Measurements from ENCODE around the gene FAM50B.

Gene FAM50B

GRCh38 chr6:3820563-3820962 is 28.6 kb upstream of the FAM50B start:
- no peak for DNase-seq (ENCODE audit: low read depth in 2 of 2)

GRCh38 chr6:3822747-3823445 is 26.3 kb upstream of the FAM50B start:
- no peak for DNase-seq (ENCODE audit: low read depth in 2 of 2)

GRCh38 chr6:3823671-3824070 is 25.5 kb upstream of the FAM50B start:
- no peak for DNase-seq (ENCODE audit: low read depth in 2 of 2)

GRCh38 chr6:3825331-3825831 is 23.8 kb upstream of the FAM50B start:
- no peak for DNase-seq (ENCODE audit: low read depth in 2 of 2)

DNA sequence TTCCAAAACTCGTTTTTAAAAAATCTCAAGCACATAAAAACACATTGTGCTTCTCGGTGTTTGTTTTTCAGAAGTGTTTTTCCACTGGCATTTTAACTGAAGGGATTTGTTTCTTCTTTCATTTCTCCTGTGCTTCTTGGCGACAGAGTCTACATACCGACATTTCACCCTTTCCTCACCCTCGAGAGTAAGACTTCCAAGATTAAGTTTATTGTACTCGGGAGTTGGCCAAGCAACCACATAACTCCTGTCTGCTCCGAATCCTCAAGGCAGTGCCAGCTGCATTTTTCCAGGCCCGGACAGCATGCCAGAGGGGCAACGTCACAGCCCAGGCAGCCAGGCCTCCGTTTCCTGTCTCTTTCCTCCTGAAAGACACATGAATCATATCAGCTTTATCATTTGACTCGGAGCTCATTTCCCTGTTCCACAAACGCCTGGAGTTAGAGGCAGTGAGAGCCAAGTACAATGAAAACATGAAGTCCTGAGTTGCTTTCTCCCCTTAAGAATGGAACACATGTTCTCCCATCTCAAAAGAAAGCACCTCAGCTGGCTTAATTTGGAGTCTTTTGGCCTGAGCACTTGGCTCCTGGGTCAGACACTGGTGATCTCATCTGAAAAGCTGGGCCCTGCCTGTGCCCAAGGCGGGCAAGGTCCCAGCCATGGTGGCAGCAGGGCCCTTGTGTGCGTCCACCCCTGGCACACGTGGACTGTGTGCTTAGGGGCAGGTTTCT is 23.2 kb upstream of the FAM50B start:
- DNase-seq (ENCODE audit: low read depth in 2 of 2) = peak; percentile 95 to 97

- DNase-seq (ENCODE audit: low read depth in 2 of 2) = no peak
Observed at GRCh38 chr6:3829285-3829684, 19.9 kb upstream of the FAM50B start.

DNA sequence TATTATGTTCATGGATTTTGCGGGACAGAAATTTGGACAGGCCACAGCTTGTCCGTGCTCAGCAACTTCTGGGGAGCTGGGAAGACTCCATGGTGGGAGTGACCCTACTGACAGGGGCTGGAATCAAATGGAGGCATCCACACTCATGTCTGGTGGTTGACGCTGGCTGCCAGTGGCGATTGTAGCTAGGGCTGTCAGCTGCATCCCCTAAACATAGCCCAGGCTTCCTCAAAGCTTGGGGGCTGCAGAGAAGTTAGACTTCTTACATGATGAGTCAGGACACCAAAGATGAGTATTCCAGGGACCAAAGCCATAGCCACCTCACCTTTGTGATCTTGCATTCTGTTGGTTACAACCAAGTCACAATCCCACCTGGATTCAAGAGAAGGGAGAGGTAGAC is 18.4 kb upstream of the FAM50B start:
- no peak for DNase-seq (ENCODE audit: low read depth in 2 of 2)

- DNase-seq (ENCODE audit: low read depth in 2 of 2) = no peak
Observed at GRCh38 chr6:3831761-3832530, 17.2 kb upstream of the FAM50B start.

DNA sequence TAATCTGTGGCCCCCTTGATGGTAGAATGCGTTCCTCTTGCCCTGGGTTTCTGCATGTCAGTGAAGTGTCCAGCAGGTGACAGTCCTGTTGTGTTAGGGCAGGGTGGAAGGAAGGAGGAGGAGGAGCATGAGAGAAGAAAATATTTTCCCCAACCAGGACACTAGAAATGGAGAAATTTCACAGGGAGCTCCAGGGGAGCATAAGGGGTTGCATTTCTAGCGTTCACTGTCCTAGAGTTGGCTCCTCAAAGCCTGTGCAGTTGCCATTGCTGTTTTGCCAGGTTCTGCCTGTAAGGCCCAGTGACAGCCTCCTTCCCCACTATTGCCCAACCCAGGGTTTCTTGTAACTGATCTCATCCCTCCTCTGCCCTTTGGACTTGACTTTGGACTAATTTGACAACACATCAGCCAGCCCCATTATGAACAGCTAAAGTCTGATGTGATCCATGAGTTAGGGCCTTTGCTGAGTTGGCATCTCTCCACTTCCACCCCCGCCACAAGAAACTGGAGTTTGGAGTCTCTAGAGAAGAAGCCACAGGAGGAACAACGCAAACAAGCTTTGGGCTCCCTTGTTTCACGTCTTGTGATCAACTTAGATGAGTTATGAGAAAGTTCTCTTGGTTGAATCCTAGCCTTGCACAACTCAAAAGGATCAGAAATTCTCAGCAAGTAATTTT is 14.0 kb upstream of the FAM50B start:
- DNase-seq (ENCODE audit: low read depth in 2 of 2) = no peak

DNA sequence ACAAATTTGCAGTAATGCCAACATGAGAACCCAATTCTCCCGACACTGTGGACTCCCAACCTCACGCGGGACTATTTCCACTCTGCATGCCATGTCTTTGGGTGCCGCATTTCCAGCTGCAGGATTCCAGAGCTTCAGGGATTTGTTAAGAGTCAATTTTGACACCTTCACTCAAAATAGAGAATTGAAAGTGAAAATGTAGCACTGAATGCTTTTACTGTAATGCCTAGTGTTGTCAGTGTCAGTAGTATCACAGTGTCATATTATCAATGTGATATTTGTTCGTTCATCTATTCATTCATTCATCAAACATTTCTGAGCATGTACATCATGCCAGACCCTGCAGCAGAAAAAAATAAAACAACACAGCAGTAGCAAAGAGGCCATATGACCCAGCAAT is 13.4 kb upstream of the FAM50B start:
- DNase-seq (ENCODE audit: low read depth in 2 of 2) = no peak

DNA sequence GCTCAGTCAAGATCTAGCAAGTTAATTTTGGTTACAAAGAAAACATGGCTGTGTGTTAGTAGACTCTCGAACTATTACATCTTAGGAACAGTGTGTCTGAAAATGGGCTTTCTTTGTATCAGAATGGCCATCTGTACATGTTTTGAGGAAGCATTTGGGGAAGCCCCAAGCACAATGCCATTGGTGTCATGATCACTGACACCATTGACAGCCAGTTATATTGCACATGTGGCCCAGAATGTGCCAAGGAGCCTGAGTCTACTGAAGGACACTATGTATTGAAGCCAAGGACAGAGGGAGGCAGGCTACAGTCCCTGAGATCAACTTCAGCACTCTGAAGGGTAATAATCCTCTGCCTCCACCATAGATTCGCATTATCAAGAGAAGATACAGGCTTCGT is 12.6 kb upstream of the FAM50B start:
- no peak for DNase-seq (ENCODE audit: low read depth in 2 of 2)

DNA sequence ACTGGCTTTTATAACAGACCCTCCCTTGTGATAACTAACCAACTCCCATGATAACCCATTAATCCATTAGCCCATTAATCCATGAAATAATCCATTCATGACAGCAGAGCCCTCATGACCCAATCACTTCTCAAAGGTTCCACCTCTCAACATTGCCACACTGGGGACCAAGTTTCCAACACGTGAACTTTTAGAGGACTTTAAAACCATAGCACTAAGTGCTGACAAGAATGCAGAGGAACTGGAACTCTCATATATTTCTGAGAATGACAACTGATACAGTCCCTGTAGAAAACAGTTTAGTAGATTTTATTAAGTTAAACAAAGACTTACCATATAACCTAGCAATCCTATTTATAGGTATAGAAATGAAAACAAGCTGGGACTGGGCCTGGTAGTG is 11.4 kb upstream of the FAM50B start:
- no peak for DNase-seq (ENCODE audit: low read depth in 2 of 2)

DNA sequence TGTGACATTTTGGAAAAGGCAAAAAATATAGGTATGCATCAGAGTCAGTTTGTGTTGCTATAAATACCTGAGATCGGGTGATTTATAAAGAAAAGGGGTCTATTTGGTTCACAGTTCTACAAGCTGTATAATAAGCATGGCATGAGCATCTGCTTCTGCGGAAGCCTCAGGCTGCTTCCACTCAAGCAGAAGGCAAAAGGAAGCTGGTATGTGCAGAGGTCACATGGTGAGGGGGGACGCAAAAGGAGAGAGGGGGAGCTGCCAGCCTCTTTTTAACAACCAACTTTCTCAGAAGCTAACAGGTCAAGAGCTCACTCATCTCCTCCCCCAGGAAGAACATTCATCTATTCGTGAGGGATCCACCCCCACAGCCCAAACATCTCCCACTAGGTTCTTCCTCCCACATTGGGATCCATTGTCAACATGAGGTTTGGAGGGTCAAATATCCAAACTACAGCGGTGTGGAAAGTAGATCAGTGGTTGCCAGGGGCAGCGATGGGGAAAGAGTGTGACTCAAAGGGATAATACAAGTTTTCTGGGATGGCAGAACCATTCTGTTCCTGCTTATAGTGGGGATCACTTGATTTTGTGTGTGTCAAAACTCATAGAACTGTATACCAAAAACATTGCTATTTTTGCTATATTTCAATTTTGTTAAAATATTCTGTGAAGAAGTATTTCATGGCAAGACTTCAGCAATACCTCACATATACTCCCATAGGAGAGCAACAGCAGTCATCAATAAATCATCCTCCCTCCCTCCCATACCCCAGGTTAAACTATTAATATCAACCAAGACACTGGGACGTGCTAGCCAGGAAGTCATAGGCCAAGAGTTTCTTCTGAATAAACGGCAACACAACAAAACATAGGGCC is 9.9 kb upstream of the FAM50B start:
- no peak for DNase-seq (ENCODE audit: low read depth in 2 of 2)

DNA sequence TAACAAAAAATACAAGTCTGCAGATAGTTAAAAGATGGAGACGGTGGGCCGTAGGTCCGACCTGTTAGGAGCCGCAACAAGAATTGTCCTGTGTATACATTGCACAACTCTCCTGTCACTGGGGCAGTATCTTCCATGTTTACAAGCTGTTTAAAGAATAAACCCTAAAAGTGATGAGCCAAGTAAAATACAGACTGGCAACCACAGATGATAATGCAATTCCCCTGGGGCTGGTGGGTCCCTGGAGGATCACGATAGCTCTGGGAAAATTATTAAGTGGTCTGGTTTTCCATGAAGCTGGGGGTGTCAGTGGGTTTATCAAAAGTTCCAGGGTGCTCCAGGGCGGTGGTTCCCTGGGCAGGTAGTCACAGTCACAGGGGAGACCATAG is 8.1 kb upstream of the FAM50B start:
- DNase-seq (ENCODE audit: low read depth in 2 of 2) = no peak

DNA sequence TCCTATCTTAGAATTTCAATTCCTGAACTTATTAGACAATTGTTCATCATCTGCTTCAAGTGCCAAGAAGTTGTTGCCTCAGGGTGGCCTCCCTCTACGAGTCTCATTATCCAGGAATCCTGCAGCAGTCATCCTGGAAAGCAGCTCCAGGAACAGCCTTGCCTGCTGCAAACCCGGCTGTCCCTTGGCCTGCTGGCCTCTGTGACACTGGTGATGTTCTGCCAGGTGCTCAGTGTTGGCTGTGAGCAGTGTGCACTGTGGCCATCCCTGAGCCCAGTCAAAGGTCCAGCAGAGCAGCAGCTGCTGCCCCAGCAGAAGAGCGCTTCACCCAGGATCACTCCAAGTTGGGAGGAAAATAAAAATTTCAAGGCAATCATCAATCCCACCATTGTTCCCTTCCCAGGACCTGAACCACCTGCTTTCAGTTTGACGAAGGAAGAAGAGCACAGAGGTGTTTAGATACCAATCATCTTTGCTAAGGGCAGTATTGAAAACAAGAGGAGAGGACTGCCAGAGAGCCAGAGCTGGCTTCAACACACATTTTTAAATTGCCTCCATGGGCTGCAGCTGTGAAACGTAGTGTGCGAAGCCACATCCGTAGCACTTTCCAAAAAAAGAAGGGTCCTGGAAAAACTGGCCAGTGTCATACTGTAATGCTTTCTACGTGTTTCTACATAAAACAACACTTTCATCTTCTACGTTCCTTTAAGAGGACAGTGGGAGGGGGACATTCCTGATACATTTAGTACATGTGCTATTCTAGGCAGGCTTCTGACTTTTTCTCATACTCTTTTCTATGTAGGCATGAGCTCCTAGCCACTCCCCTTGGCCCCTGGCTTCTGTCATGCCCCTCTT is 7.2 kb upstream of the FAM50B start:
- peak in 1 of 2 experiments; percentile 38 for DNase-seq (ENCODE audit: low read depth in 2 of 2)

GRCh38 chr6:3843379-3844096 is 5.6 kb upstream of the FAM50B start:
- DNase-seq (ENCODE audit: low read depth in 2 of 2) = no peak

GRCh38 chr6:3844097-3844463 is 5.1 kb upstream of the FAM50B start:
- peak; percentile 61 to 69 for DNase-seq (ENCODE audit: low read depth in 2 of 2)

DNA sequence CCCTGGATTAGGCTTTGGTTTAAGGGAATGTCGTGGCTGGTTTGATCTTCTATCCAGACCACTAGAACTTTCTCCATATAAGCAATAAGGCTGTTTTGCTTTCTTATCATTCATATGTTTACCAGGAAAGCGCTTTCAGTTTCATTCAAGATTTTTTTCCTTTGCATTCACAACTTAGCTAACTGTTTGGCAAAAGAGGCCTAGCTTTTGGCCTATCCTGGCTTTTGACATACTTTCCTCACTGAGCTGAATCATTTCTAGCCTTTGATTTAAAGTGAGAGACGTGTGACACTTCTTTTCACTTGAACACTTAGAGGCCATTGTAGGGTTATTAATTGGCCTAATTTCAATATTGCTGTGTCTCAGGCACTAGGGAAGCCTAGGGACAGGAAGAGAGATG is 1.7 kb upstream of the FAM50B start:
- no peak for DNase-seq (ENCODE audit: low read depth in 2 of 2)

GRCh38 chr6:3848380-3848779 is 793 bp upstream of the FAM50B start:
- DNase-seq (ENCODE audit: low read depth in 2 of 2) = no peak

Measured in fibroblast of skin of left quadriceps (primary cell).